ENCODE results near the gene TOX3.

TOX3 gene

GRCh38 chr16:52466994-52467393, 79.9 kb downstream of the TOX3 start:
- Histone ChIP-seq H3K4me1 (ENCODE audit: control insufficient read depth in 1 of 2, insufficient read depth in 2 of 2, low read length in 2 of 2) (no peaks in the 10 kb centered on the region), H3K4ac (ENCODE audit: low read depth, low read length) (no peak overlapping the region), H3K36me3 (ENCODE audit: control insufficient read depth in 1 of 2, insufficient read depth in 2 of 2, low read length in 2 of 2) (no peaks in the 10 kb centered on the region), H2BK12ac (ENCODE audit: low read length) (no peak overlapping the region), H3K14ac (ENCODE audit: low read length) (no peak overlapping the region), H3K4me2 (ENCODE audit: low read length) (no peak overlapping the region), H4K91ac (ENCODE audit: low read depth, low read length) (no peak overlapping the region), H3K9me3 (ENCODE audit: insufficient read depth, low read depth, low read length) (no peaks in the 10 kb centered on the region), H3K79me1 (ENCODE audit: low read length) (no peaks in the 10 kb centered on the region), H2AFZ (ENCODE audit: insufficient read depth, low read length, poor library complexity) (no peak overlapping the region), H2BK120ac (ENCODE audit: insufficient read depth, low read length, poor library complexity) (no peak overlapping the region), H3K27me3 (ENCODE audit: insufficient read depth, low read length) (no peaks in the 10 kb centered on the region), H2BK5ac (ENCODE audit: low read depth, low read length, poor library complexity) (no peak overlapping the region), H4K8ac (ENCODE audit: low read depth, low read length) (no peak overlapping the region), H3K4me3 (ENCODE audit: low read depth, low read length) (no peak overlapping the region), H2AK5ac (ENCODE audit: low read length) (no peak overlapping the region), H3K9ac (ENCODE audit: low read length) (no peak overlapping the region), H3K18ac (ENCODE audit: low read length) (no peak overlapping the region), H3K27ac (ENCODE audit: low read depth, low read length) (no peak overlapping the region), H3K23ac (ENCODE audit: low read length) (no peak overlapping the region), H4K12ac (ENCODE audit: low read depth, low read length) (no peak overlapping the region), H3K79me2 (ENCODE audit: control insufficient read depth, insufficient read depth, low read length, poor library complexity) (no peaks in the 10 kb centered on the region)
- no peak for DNase-seq
- WGBS (ENCODE audit: extremely low coverage, insufficient coverage, insufficient read length): no CpG with 5 or more reads among the region's 3 CpGs

- WGBS (ENCODE audit: extremely low coverage, insufficient coverage, insufficient read length): no CpG with 5 or more reads among the region's 5 CpGs
- H2AFZ ChIP-seq (ENCODE audit: insufficient read depth, low read length, poor library complexity): no peak overlapping the region
- no peak for DNase-seq
- no peak overlapping the region for H3K9ac ChIP-seq (ENCODE audit: low read length)
- H3K36me3 ChIP-seq (ENCODE audit: control insufficient read depth in 1 of 2, insufficient read depth in 2 of 2, low read length in 2 of 2): no peaks in the 10 kb centered on the region
- no peak overlapping the region for H3K27ac ChIP-seq (ENCODE audit: low read depth, low read length)
- no peaks in the 10 kb centered on the region for H3K9me3 ChIP-seq (ENCODE audit: insufficient read depth, low read depth, low read length)
- no peak overlapping the region for H4K91ac ChIP-seq (ENCODE audit: low read depth, low read length)
- no peak overlapping the region for H3K4me2 ChIP-seq (ENCODE audit: low read length)
- no peak overlapping the region for H3K14ac ChIP-seq (ENCODE audit: low read length)
- H3K27me3 ChIP-seq (ENCODE audit: insufficient read depth, low read length): no peaks in the 10 kb centered on the region
- no peaks in the 10 kb centered on the region for H3K79me2 ChIP-seq (ENCODE audit: control insufficient read depth, insufficient read depth, low read length, poor library complexity)
- no peak overlapping the region for H3K4me3 ChIP-seq (ENCODE audit: low read depth, low read length)
- H2BK12ac ChIP-seq (ENCODE audit: low read length): no peak overlapping the region
- no peak overlapping the region for H3K4ac ChIP-seq (ENCODE audit: low read depth, low read length)
- H3K4me1 ChIP-seq (ENCODE audit: control insufficient read depth in 1 of 2, insufficient read depth in 2 of 2, low read length in 2 of 2): no peaks in the 10 kb centered on the region
- no peak overlapping the region for H4K8ac ChIP-seq (ENCODE audit: low read depth, low read length)
- no peak overlapping the region for H2BK5ac ChIP-seq (ENCODE audit: low read depth, low read length, poor library complexity)
- no peak overlapping the region for H3K23ac ChIP-seq (ENCODE audit: low read length)
- no peak overlapping the region for H3K18ac ChIP-seq (ENCODE audit: low read length)
- no peak overlapping the region for H2AK5ac ChIP-seq (ENCODE audit: low read length)
- no peak overlapping the region for H2BK120ac ChIP-seq (ENCODE audit: insufficient read depth, low read length, poor library complexity)
- H3K79me1 ChIP-seq (ENCODE audit: low read length): no peaks in the 10 kb centered on the region
- H4K12ac ChIP-seq (ENCODE audit: low read depth, low read length): no peak overlapping the region
Measured at GRCh38 chr16:52465711-52466267, 81.2 kb downstream of the TOX3 start.

DNA sequence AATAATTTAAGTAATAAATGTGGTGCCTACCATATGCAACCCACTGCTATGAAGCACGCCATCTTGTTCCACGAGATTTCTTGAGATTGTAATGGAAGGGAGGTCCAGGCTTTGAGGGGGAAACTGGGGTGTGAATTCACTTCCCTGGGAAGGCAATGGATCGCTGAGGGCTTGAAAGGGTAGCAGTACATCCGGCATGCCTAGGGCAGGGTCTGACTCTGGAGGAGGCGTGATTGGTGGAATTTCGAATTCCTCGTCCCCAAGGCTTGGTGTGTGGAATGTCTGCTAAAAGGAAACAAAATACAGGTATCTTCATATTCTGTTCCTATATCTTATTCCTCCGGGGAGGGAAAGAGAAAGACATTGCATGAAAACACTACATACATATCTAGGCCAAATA, 83.0 kb downstream of the TOX3 start:
- no peak for DNase-seq

DNA sequence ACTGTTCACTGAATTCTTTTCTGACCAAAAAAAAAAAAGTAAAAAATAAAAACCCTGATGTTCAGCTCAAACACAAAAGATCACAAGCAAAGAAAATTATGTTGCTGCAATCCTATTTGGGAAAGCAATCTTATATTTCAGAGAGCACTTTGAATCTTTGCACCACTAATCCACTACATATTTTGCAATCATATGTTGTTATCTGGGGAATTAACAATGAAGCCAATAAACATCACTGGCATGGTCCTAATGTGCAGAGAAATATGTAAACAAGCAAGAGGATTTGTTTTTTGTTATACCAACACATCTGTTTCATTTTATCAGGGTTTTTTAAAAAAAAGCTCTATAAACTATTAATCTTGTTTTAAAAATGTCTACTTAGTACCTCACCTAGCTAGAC, 84.1 kb downstream of the TOX3 start:
- no peak overlapping the region for H3K9ac ChIP-seq (ENCODE audit: low read length)
- H3K23ac ChIP-seq (ENCODE audit: low read length): no peak overlapping the region
- H3K14ac ChIP-seq (ENCODE audit: low read length): no peak overlapping the region
- H3K79me1 ChIP-seq (ENCODE audit: low read length): no peaks in the 10 kb centered on the region
- no peak overlapping the region for H3K27ac ChIP-seq (ENCODE audit: low read depth, low read length)
- H3K9me3 ChIP-seq (ENCODE audit: insufficient read depth, low read depth, low read length): no peaks in the 10 kb centered on the region
- no peak for DNase-seq
- no peak overlapping the region for H3K4ac ChIP-seq (ENCODE audit: low read depth, low read length)
- H2BK5ac ChIP-seq (ENCODE audit: low read depth, low read length, poor library complexity): no peak overlapping the region
- H2BK120ac ChIP-seq (ENCODE audit: insufficient read depth, low read length, poor library complexity): no peak overlapping the region
- no peak overlapping the region for H2AK5ac ChIP-seq (ENCODE audit: low read length)
- no peak overlapping the region for H3K18ac ChIP-seq (ENCODE audit: low read length)
- no peaks in the 10 kb centered on the region for H3K27me3 ChIP-seq (ENCODE audit: insufficient read depth, low read length)
- no peak overlapping the region for H4K91ac ChIP-seq (ENCODE audit: low read depth, low read length)
- no peaks in the 10 kb centered on the region for H3K36me3 ChIP-seq (ENCODE audit: control insufficient read depth in 1 of 2, insufficient read depth in 2 of 2, low read length in 2 of 2)
- no peak overlapping the region for H4K12ac ChIP-seq (ENCODE audit: low read depth, low read length)
- H4K8ac ChIP-seq (ENCODE audit: low read depth, low read length): no peak overlapping the region
- H3K4me3 ChIP-seq (ENCODE audit: low read depth, low read length): no peak overlapping the region
- no peak overlapping the region for H2AFZ ChIP-seq (ENCODE audit: insufficient read depth, low read length, poor library complexity)
- H2BK12ac ChIP-seq (ENCODE audit: low read length): no peak overlapping the region
- no peak overlapping the region for H3K4me2 ChIP-seq (ENCODE audit: low read length)
- no peaks in the 10 kb centered on the region for H3K4me1 ChIP-seq (ENCODE audit: control insufficient read depth in 1 of 2, insufficient read depth in 2 of 2, low read length in 2 of 2)
- no peaks in the 10 kb centered on the region for H3K79me2 ChIP-seq (ENCODE audit: control insufficient read depth, insufficient read depth, low read length, poor library complexity)

More for the DNA sequence above, 83.0 kb downstream of the TOX3 start:
- Histone ChIP-seq H2BK12ac (ENCODE audit: low read length) (no peak overlapping the region), H2AK5ac (ENCODE audit: low read length) (no peak overlapping the region), H3K9ac (ENCODE audit: low read length) (no peak overlapping the region), H3K27me3 (ENCODE audit: insufficient read depth, low read length) (no peaks in the 10 kb centered on the region), H3K79me2 (ENCODE audit: control insufficient read depth, insufficient read depth, low read length, poor library complexity) (no peaks in the 10 kb centered on the region), H3K4me1 (ENCODE audit: control insufficient read depth in 1 of 2, insufficient read depth in 2 of 2, low read length in 2 of 2) (no peaks in the 10 kb centered on the region), H3K4ac (ENCODE audit: low read depth, low read length) (no peak overlapping the region), H3K14ac (ENCODE audit: low read length) (no peak overlapping the region), H3K18ac (ENCODE audit: low read length) (no peak overlapping the region), H3K23ac (ENCODE audit: low read length) (no peak overlapping the region), H4K91ac (ENCODE audit: low read depth, low read length) (no peak overlapping the region), H2AFZ (ENCODE audit: insufficient read depth, low read length, poor library complexity) (no peak overlapping the region), H4K8ac (ENCODE audit: low read depth, low read length) (no peak overlapping the region), H3K79me1 (ENCODE audit: low read length) (no peaks in the 10 kb centered on the region), H2BK5ac (ENCODE audit: low read depth, low read length, poor library complexity) (no peak overlapping the region), H3K4me2 (ENCODE audit: low read length) (no peak overlapping the region), H3K9me3 (ENCODE audit: insufficient read depth, low read depth, low read length) (no peaks in the 10 kb centered on the region), H3K36me3 (ENCODE audit: control insufficient read depth in 1 of 2, insufficient read depth in 2 of 2, low read length in 2 of 2) (no peaks in the 10 kb centered on the region), H4K12ac (ENCODE audit: low read depth, low read length) (no peak overlapping the region), H2BK120ac (ENCODE audit: insufficient read depth, low read length, poor library complexity) (no peak overlapping the region), H3K4me3 (ENCODE audit: low read depth, low read length) (no peak overlapping the region), H3K27ac (ENCODE audit: low read depth, low read length) (no peak overlapping the region)
- WGBS (ENCODE audit: extremely low coverage, insufficient coverage, insufficient read length): no CpG with 5 or more reads among the region's 8 CpGs
